H1 (cell line): ENCODE measurements around the gene PPA1. TPM values are rescaled to one million over a fixed set of nuclear protein-coding genes. Genes with fewer than 3 reads are reported as not detected.

ENCODE experiments used
- polyA plus RNA-seq, 7 experiments: library from polyadenylated mRNA; depleted of rRNA in 3 of 7; stranded (reverse) in 5 of 7; unstranded in 2 of 7; fragments of >200 nt in 5 of 7; fragments of 200-250 nt in 2 of 7; gene quantifications; 1 replicate in 5 of 7; 2 replicates in 1 of 7; 4 replicates in 1 of 7; pipeline versions ENCODE4 v1.2.1 to v1.2.3, GENCODE V29; 2011 to 2013; ENCODE audit warnings: missing spikeins in 2 of 7, mixed read lengths in 2 of 7
- small RNA-seq: library from polyadenylated mRNA; stranded (forward); fragments of <200 nt; extraction: miRNeasy Mini kit (QIAGEN cat#:217004); gene quantifications from one replicate; pipeline ENCODE3, GENCODE V24; 2013; ENCODE audit not compliant: insufficient read depth
- total RNA-seq: library from RNA; stranded (reverse); fragmentation: NEBNext Ultra II Directional; extraction: Animal tissue kit (Norgen Biotek cat#: 25700); gene quantifications from 2 replicates; pipeline ENCODE4 v1.2.1, GENCODE V29; 2021

Gene PPA1
- total and polyA plus RNA-seq, 2 of the 8 experiments (the other 6 are each of a cell fraction or from before 2014, with no cell fraction given): 77.0 to 191 TPM

Small RNA genes lying within 50 kb of the gene (small RNA-seq; reads per million reads assigned to genes)
- gene RPS25P9: not detected

Other genes starting within 250 kb of the PPA1 start
- gene MACROH2A2, start 180.6 kb downstream of the PPA1 start, total RNA-seq: 7.8 and 7.9 TPM in 2 replicates
- gene MACROH2A2, start 180.6 kb downstream of the PPA1 start, polyA plus RNA-seq (2011; rRNA removed): 9.3 and 12.4 TPM in 2 replicates
- 3.0 and 4.0 TPM in 2 replicates for gene AIFM2, start 100.6 kb downstream of the PPA1 start, total RNA-seq
- 3.5 and 4.0 TPM in 2 replicates for gene AIFM2, start 100.6 kb downstream of the PPA1 start, polyA plus RNA-seq (2011; rRNA removed)
- 14.1 and 15.0 TPM in 2 replicates for gene TYSND1, start 86.7 kb downstream of the PPA1 start, total RNA-seq
- 11.9 and 15.9 TPM in 2 replicates for gene TYSND1, start 86.7 kb downstream of the PPA1 start, polyA plus RNA-seq (2011; rRNA removed)
- 128 and 136 TPM in 2 replicates for gene SAR1A, start 62.9 kb downstream of the PPA1 start, total RNA-seq
- gene SAR1A, start 62.9 kb downstream of the PPA1 start, polyA plus RNA-seq (2011; rRNA removed): 14.4 and 23.7 TPM in 2 replicates
- gene NPFFR1, start 50.6 kb upstream of the PPA1 start, total RNA-seq: 0.06 TPM in 1 of 2 replicates, not detected in the other
- 0.02 and 0.03 TPM in 2 replicates for gene NPFFR1, start 50.6 kb upstream of the PPA1 start, polyA plus RNA-seq (2011; rRNA removed)
- gene LRRC20, start 149.2 kb upstream of the PPA1 start, total RNA-seq: 25.2 and 27.1 TPM in 2 replicates
- 44.5 and 60.2 TPM in 2 replicates for gene LRRC20, start 149.2 kb upstream of the PPA1 start, polyA plus RNA-seq (2011; rRNA removed)
- gene EIF4EBP2, start 170.7 kb upstream of the PPA1 start, total RNA-seq: 138 and 144 TPM in 2 replicates
- 39.8 and 55.3 TPM in 2 replicates for gene EIF4EBP2, start 170.7 kb upstream of the PPA1 start, polyA plus RNA-seq (2011; rRNA removed)
- gene NODAL, start 208.3 kb upstream of the PPA1 start, total RNA-seq: 6.3 and 7.3 TPM in 2 replicates
- gene NODAL, start 208.3 kb upstream of the PPA1 start, polyA plus RNA-seq (2011; rRNA removed): 2.0 and 5.0 TPM in 2 replicates
- gene PALD1, start 245.3 kb upstream of the PPA1 start, total RNA-seq: 31.8 and 32.8 TPM in 2 replicates
- gene PALD1, start 245.3 kb upstream of the PPA1 start, polyA plus RNA-seq (2011; rRNA removed): 13.3 and 23.2 TPM in 2 replicates